ENCODE results near the gene MORC3.

The MORC3 gene

DNA sequence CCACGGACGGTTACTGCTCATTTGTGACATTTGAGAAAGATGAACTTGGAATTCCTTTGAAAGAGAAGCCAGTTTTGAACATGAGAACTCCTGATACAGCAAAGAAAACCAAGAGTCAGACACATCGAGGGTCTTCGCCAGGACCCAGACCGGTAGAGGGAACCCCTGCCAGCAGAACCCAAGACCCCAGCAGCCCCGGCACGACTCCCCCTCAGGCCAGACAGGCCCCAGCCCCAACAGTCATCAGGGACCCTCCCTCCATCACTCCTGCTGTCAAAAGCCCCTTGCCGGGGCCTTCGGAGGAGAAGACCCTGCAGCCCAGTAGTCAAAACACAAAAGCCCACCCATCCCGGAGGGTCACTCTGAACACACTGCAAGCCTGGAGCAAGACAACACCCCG is 92.9 kb downstream of the MORC3 start:
- H3K4me3 ChIP-seq (ENCODE audit: low read length), result no peak overlapping the region

DNA sequence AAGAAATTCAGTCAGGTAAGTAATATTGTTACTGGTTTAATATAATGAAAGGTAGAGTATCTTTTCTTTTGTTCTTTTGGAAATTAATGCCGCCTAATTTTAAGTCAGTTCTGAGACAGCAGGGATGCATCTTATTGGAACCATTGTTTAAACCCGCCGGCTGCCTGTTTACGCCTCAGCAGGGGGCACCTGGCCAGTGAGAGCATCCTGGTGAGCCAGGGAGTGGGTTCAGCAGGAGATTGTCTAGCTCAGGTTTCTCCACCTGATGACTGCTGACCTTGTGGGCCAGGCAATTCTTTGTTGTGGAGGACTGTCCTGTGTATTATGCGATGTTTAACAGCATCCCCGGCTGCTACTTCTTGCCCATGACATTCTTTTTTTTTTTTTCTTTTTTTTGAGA is 95.4 kb downstream of the MORC3 start:
- no peak for DNase-seq (ENCODE audit: low read depth, low spot score)
- no peak overlapping the region for H3K4me3 ChIP-seq (ENCODE audit: low read length)

More for the DNA sequence above, 92.9 kb downstream of the MORC3 start:
- DNase-seq (ENCODE audit: low read depth, low spot score), result no peak

GRCh38 chr21:36419241-36419640 is 99.2 kb downstream of the MORC3 start:
- H3K4me3 ChIP-seq (ENCODE audit: low read length), result no peak overlapping the region
- no peak for DNase-seq (ENCODE audit: low read depth, low spot score)

DNA sequence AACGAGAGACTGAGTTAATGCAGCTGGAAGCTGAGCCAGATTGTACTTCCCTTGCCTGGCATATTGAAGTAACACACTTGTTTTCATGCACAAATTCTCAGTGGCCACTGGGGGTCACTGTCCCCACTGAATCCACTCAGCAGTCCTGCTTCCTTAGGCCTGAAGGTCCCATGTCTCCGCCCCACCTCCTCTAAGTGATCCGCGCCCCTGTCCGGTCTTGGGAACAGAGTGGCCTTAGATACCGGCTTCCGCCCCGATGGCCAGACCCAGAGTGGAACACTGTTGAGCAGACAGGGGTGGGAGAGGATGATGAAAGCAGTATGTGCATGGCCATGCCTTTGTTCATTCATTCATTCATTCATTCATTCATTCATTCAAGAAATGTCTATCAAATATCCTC is 100.0 kb downstream of the MORC3 start:
- no peak overlapping the region for H3K4me3 ChIP-seq (ENCODE audit: low read length)
- peak; percentile 42 for DNase-seq (ENCODE audit: low read depth, low spot score)

- no peak for DNase-seq (ENCODE audit: low read depth, low spot score)
- no peak overlapping the region for H3K4me3 ChIP-seq (ENCODE audit: low read length)
Measured at GRCh38 chr21:36420571-36421339, 100.8 kb downstream of the MORC3 start.

GRCh38 chr21:36422279-36423098 is 102.5 kb downstream of the MORC3 start:
- DNase-seq (ENCODE audit: low read depth, low spot score), result peak; percentile 59
- no peak overlapping the region for H3K4me3 ChIP-seq (ENCODE audit: low read length)

GRCh38 chr21:36423771-36424433 is 103.9 kb downstream of the MORC3 start:
- no peak overlapping the region for H3K4me3 ChIP-seq (ENCODE audit: low read length)
- DNase-seq (ENCODE audit: low read depth, low spot score), result peak; percentile 49

DNA sequence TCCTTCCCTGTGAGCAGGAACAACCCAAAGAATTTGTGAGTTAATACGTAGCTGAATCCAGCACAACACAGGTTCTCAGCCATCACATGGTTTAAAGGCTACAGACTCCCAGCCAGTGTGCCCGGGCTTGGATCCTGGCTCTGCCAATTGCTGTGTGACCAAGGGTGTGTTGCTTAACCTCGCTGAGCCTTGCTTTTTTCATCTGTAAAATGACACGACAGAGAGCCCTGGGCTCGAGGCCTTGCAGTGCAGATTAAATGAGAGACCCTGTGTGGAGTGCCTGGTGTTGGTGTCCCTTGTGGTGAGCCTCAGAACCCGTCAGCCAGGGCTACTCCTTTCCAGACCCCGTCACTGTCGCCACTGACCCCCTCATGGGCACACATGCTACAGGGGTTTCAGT is 104.6 kb downstream of the MORC3 start:
- DNase-seq (ENCODE audit: low read depth, low spot score), result no peak
- H3K4me3 ChIP-seq (ENCODE audit: low read length), result no peak overlapping the region

DNA sequence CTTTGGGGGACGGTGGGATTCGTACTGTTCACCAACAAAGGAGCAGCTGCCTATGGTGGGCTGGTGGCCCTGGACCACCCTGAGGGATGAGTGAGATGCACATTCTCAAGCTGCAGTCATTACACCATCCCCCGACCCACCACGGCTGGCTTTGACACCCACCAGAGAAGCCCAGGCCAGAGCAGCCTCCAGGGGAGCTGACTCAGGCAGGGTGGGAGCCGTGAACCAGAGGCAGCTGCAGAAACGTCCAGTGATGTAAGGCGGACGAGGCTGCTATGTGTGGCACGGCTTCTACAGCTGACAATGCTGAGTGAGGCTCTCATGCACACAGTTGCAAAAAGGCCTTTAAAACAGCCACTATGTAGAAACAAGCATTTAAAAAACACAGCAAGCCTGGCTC is 105.3 kb downstream of the MORC3 start:
- no peak overlapping the region for H3K4me3 ChIP-seq (ENCODE audit: low read length)
- no peak for DNase-seq (ENCODE audit: low read depth, low spot score)

All from Jurkat, Clone E6-1 (cell line).